LNCaP clone FGC (cell line): Measurements from ENCODE around the gene RGCC.
"Not testable (repeated sequence)": the region's sequence is repeated elsewhere in the genome, so short reads cannot be mapped to it uniquely, and the experiment has no call there.

Source experiments
- DNase-seq: peaks from one replicate; pipeline ENCODE4 v3.0.0-alpha.2; 2011; ENCODE audit warnings: low read depth
- H3K4me3 ChIP-seq: 2 replicates; pipeline ENCODE4 v1.5.1; 2011; ENCODE audit warnings: mild to moderate bottlenecking, low read depth, low read length, control low read depth
- TF ChIP-seq, protein P1 (sequence below): IDR thresholded peaks from 2 replicates; pipeline ENCODE4 v1.5.1; 2012; ENCODE audit warnings: mild to moderate bottlenecking; ENCODE audit not compliant: control insufficient read depth, insufficient read depth; ENCODE audit errors: extremely low read depth

RGCC gene

DNA sequence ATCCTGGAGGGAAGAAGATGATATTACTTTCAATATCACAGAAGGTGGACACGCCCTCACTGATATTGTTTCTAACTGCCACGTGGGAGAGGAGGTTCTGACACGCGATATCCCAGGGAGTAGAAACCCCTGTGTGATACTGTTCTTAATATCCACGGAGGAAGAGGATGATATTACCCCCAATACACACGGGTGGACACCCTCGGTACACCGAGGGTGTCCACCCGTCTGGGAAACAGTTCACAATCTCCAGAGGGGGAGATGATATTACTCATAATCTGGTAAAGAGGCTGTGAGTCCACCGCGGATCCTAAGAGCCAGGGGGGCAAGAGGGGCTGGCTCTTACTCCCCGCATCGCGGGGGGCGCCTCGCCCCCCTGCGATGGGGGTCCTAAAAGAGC lies 29.7 kb upstream of the RGCC start:
- no peak overlapping the region for H3K4me3 ChIP-seq
- TF ChIP-seq, protein P1, sequence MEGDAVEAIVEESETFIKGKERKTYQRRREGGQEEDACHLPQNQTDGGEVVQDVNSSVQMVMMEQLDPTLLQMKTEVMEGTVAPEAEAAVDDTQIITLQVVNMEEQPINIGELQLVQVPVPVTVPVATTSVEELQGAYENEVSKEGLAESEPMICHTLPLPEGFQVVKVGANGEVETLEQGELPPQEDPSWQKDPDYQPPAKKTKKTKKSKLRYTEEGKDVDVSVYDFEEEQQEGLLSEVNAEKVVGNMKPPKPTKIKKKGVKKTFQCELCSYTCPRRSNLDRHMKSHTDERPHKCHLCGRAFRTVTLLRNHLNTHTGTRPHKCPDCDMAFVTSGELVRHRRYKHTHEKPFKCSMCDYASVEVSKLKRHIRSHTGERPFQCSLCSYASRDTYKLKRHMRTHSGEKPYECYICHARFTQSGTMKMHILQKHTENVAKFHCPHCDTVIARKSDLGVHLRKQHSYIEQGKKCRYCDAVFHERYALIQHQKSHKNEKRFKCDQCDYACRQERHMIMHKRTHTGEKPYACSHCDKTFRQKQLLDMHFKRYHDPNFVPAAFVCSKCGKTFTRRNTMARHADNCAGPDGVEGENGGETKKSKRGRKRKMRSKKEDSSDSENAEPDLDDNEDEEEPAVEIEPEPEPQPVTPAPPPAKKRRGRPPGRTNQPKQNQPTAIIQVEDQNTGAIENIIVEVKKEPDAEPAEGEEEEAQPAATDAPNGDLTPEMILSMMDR, result no peak

DNA sequence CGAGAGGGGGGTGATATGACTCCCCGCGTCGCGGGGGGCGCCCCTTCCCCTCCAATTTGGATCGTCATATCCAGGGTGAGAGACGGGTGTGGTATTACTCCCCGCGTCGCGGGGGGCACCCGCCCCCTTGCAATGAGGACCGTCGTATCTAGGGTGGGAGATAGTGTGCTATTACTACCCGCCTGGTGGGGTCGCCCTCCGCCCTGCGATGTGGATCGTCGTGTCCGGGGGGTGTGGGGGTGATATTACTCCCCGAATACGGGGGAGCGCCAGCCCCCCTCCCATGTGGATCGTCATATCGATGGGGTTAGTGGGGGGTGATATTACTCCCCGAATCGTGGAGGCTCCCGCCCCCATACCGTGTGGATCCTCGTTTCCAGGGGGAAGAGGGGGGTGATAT lies 29.2 kb upstream of the RGCC start:
- no peak overlapping the region for H3K4me3 ChIP-seq
- no peak for DNase-seq

More for the DNA sequence above, 29.7 kb upstream of the RGCC start:
- DNase-seq, result no peak

DNA sequence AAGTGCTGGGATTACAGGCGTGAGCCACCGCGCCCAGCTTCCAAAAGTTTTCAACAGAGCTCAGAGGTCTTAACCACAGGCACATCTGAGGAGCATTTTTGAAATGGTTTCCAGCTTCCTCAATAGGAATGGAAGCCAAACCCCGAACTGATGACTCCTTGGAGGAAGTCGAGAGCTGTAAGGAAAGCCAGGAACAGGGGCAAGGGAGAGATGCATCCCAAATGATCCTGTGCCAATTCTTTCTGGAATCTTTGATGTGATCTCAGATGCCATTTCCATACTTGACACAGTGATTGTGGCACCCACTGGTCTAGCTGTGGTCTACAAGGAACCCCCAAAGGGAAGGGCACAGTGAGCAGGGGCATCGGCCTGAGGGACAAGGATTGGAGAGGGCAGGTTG lies 23.3 kb upstream of the RGCC start:
- DNase-seq, result not testable (repeated sequence)

More for the DNA sequence above, 29.2 kb upstream of the RGCC start:
- TF ChIP-seq, protein P1, result no peak

DNA sequence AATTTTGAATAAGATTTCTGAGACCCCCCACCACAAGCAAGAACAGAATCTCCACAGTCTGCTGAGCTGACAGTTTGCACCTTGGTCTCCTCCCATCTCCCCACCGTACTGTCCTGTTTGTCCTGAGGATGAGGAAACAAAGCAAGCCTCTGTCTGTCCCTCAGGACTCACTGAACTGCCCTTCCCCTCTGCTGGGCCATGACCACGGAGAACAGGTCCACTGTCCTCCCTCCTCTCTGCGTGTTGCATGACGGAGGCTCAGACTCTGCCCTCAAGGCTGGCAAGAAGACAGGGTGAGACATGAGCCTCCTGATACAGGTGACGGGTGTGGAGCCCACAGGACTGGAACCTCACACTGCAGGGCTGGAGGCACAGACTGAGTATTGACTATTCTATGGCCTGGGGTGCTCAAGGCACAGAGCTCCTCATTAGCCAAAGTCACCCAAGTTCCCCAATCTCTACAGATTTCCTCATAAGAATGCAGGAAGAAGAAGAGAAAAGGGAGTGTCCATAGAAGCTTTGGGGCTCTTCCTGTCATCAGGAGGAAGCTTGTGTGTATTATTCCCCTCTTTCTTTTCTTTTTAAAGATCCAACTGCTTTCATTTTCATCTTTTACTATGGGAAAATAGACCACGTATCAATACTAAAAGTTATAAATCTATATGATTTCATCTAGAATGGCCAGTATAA lies 22.4 kb upstream of the RGCC start:
- DNase-seq, result no peak
- TF ChIP-seq, protein P1, result no peak
- no peak overlapping the region for H3K4me3 ChIP-seq

More for the DNA sequence above, 23.3 kb upstream of the RGCC start:
- not testable (repeated sequence) for H3K4me3 ChIP-seq

DNA sequence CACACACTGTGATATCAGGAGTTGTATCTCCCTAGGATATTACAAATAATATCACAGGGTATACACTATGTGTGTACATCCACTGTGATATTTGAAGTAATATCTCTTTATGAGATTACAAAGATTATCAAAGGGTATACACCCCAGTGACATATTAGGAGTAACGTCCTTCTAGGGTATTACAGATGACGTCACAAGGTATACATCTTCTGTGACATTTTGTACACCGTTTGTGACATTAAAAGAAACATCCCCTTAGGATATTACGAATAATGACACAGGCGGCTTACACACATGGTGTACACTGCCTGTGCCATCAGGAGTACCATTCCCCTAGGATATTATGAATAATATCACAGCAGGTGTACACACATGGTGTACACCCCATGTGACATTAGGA lies 13.4 kb upstream of the RGCC start:
- TF ChIP-seq, protein P1, result no peak
- DNase-seq, result no peak
- no peak overlapping the region for H3K4me3 ChIP-seq

DNA sequence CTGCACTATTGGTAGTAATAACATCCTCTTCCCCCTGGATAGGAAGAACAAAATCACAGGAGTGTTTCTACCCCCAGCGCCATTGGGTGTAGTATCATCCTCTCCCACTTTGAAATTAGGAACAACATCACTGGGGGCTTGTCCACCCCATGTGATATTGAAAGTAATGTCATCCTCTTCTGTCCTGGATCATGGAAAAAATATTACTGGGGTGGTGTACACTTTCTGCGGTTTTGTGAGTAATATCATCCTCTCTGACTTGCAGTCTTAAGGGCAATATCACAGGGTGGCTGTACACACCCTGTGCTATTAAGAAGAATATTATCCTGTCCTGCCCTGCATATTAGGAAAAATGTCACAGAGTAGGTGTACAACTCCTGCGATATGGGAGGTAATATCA lies 4.9 kb upstream of the RGCC start:
- no peak for DNase-seq
- no peak overlapping the region for H3K4me3 ChIP-seq
- TF ChIP-seq, protein P1, result no peak

DNA sequence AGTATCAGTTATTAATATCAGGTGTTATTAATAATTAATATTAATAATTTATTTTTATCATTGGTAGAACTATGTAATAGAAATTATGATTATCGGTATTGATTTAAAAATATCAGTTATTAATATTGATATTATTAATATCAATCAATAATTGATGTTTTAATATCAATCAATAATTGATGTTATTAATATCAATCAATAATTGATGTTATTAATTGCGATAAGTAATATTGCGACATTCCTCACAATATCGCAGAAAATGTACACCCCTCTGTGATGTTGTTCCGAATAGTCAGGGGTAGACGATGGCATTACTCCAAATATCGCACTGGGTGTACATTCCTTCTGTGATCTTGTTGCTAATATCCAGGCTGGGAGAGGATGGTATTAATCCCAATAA lies 3.7 kb upstream of the RGCC start:
- no peak overlapping the region for H3K4me3 ChIP-seq
- DNase-seq, result no peak
- TF ChIP-seq, protein P1, result no peak
